HepG2 (cell line): ENCODE results near the gene SMIM24. TPM values are rescaled to one million over a fixed set of nuclear protein-coding genes. Genes with fewer than 3 reads are reported as not detected.

Experiments used
- CAMTA2 ChIP-seq: sonication (generic); formaldehyde crosslinking; IDR thresholded peaks from 2 replicates; pipeline ENCODE4 v1.4.0; 2020; ENCODE audit warnings: mild to moderate bottlenecking, missing genetic modification reagents, borderline replicate concordance
- HES4 ChIP-seq: sonication (generic); formaldehyde crosslinking; IDR thresholded peaks from 2 replicates; pipeline ENCODE4 v1.9.0; 2021; ENCODE audit warnings: mild to moderate bottlenecking, missing genetic modification reagents, borderline replicate concordance
- KLF13 ChIP-seq: sonication (generic); formaldehyde crosslinking; IDR thresholded peaks from 2 replicates; pipeline ENCODE4 v1.4.0; 2020; ENCODE audit warnings: mild to moderate bottlenecking, missing genetic modification reagents
- SIX4 ChIP-seq: sonication (generic); formaldehyde crosslinking; IDR thresholded peaks from 2 replicates; pipeline ENCODE4 v1.4.0; 2020; ENCODE audit warnings: missing genetic modification reagents
- THYN1 ChIP-seq: sonication (generic); formaldehyde crosslinking; IDR thresholded peaks from 2 replicates; pipeline ENCODE4 v1.8.1; 2023; ENCODE audit warnings: low read depth, mild to moderate bottlenecking, moderate library complexity, missing genetic modification reagents, borderline replicate concordance
- ZBTB7A ChIP-seq: sonication (generic); formaldehyde crosslinking; IDR thresholded peaks from 2 replicates; pipeline ENCODE4 v1.8.0; 2022; ENCODE audit warnings: mild to moderate bottlenecking, missing genetic modification reagents
- ZC3H13 ChIP-seq: sonication (generic); formaldehyde crosslinking; IDR thresholded peaks from 2 replicates; pipeline ENCODE4 v1.8.1; 2023; ENCODE audit warnings: mild to moderate bottlenecking, missing genetic modification reagents, moderate library complexity
- ZNF263 ChIP-seq: sonication (generic); formaldehyde crosslinking; IDR thresholded peaks from 2 replicates; pipeline ENCODE4 v1.4.0; 2020; ENCODE audit warnings: missing genetic modification reagents
- ZNF335 ChIP-seq: sonication (generic); formaldehyde crosslinking; IDR thresholded peaks from 2 replicates; pipeline ENCODE4 v1.4.0; 2020; ENCODE audit warnings: missing genetic modification reagents
- ZNF496 ChIP-seq: sonication (generic); formaldehyde crosslinking; IDR thresholded peaks from 2 replicates; pipeline ENCODE4 v1.8.1; 2023; ENCODE audit warnings: mild to moderate bottlenecking, moderate library complexity, missing genetic modification reagents; ENCODE audit not compliant: insufficient replicate concordance
- ZNF589 ChIP-seq: sonication (generic); formaldehyde crosslinking; conservative IDR thresholded peaks from 2 replicates; pipeline ENCODE4 v1.8.0; 2022; ENCODE audit warnings: mild to moderate bottlenecking, moderate library complexity, missing genetic modification reagents
- ZNF710 ChIP-seq: sonication (generic); formaldehyde crosslinking; IDR thresholded peaks from 2 replicates; pipeline ENCODE4 v1.5.0; 2020; ENCODE audit warnings: mild to moderate bottlenecking, missing genetic modification reagents, borderline replicate concordance
- ZNF740 ChIP-seq: sonication (generic); formaldehyde crosslinking; IDR thresholded peaks from 2 replicates; pipeline ENCODE4 v1.4.0; 2020; ENCODE audit warnings: missing genetic modification reagents
- polyA plus RNA-seq, 8 experiments: library from polyadenylated mRNA; depleted of rRNA in 3 of 8; stranded (reverse) in 7 of 8; unstranded in 1 of 8; fragments of >200 nt; fragmentation: Illumina TruSeq in 4 of 8; extraction: Trizol in 4 of 8; gene quantifications; 2 replicates each; pipeline versions ENCODE4 v1.2.1 to v1.2.3, GENCODE V29; 2011 to 2016; ENCODE audit warnings: low read depth in 4 of 8, missing spikeins in 1 of 8, mixed read lengths in 1 of 8; ENCODE audit not compliant: insufficient read depth in 1 of 8
- total RNA-seq, 5 experiments: library from RNA; depleted of rRNA; stranded (reverse); fragments of >200 nt; fragmentation: Illumina TruSeq; extraction: Trizol; gene quantifications; 2 replicates each; pipeline ENCODE4 v1.2.3, GENCODE V29; 2016; ENCODE audit warnings: low read depth in 1 of 5
- TF ChIP-seq, protein P1 (sequence below): sonication (generic); formaldehyde crosslinking; IDR thresholded peaks from 2 replicates; pipeline ENCODE4 v1.5.0; 2020; ENCODE audit warnings: mild to moderate bottlenecking, missing genetic modification reagents, borderline replicate concordance
- TF ChIP-seq, protein P2 (sequence below): sonication (generic); formaldehyde crosslinking; IDR thresholded peaks from 2 replicates; pipeline ENCODE4 v1.5.0; 2020; ENCODE audit warnings: mild to moderate bottlenecking, missing genetic modification reagents

The SMIM24 gene
- total and polyA plus RNA-seq, 2 of the 13 experiments (the other 11 are each of a cell fraction or from before 2014, with no cell fraction given), result 11.2 to 70.6 TPM

DNA sequence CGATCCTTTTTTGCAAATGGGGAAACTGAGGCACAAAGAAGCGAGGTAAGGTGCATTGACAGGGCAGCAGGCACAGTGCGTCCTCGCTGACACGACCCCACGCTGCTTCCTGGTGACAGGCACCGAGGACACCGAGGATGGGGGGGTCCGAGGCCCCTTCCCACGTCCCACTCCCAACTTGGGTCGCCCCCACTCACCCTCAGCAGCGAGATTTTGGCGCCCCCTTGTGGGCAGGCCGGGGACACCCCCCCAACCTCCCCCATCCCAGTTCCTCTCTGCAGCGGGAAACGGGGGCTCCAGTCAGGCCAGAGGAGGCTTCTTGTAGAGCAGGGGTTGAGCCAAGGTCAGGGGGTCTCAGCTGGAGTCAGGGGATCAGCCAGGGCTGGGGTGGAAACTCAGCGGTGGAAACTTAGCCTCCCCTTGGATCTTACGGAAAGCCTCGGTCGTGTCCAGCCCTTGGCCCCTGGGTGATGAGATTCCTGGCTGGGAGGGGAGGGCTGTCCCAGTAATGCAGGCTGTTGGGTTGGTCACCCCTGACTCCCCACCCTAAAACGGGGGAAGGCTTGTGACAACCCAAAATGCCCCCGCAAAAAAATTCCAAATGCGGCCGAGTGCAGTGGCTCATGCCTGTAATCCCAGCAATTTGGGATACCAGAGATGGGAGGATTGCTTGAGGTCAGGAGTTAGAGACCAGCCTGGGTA, 8.2 kb downstream of the SMIM24 start (continued):
- TF ChIP-seq, protein P1, sequence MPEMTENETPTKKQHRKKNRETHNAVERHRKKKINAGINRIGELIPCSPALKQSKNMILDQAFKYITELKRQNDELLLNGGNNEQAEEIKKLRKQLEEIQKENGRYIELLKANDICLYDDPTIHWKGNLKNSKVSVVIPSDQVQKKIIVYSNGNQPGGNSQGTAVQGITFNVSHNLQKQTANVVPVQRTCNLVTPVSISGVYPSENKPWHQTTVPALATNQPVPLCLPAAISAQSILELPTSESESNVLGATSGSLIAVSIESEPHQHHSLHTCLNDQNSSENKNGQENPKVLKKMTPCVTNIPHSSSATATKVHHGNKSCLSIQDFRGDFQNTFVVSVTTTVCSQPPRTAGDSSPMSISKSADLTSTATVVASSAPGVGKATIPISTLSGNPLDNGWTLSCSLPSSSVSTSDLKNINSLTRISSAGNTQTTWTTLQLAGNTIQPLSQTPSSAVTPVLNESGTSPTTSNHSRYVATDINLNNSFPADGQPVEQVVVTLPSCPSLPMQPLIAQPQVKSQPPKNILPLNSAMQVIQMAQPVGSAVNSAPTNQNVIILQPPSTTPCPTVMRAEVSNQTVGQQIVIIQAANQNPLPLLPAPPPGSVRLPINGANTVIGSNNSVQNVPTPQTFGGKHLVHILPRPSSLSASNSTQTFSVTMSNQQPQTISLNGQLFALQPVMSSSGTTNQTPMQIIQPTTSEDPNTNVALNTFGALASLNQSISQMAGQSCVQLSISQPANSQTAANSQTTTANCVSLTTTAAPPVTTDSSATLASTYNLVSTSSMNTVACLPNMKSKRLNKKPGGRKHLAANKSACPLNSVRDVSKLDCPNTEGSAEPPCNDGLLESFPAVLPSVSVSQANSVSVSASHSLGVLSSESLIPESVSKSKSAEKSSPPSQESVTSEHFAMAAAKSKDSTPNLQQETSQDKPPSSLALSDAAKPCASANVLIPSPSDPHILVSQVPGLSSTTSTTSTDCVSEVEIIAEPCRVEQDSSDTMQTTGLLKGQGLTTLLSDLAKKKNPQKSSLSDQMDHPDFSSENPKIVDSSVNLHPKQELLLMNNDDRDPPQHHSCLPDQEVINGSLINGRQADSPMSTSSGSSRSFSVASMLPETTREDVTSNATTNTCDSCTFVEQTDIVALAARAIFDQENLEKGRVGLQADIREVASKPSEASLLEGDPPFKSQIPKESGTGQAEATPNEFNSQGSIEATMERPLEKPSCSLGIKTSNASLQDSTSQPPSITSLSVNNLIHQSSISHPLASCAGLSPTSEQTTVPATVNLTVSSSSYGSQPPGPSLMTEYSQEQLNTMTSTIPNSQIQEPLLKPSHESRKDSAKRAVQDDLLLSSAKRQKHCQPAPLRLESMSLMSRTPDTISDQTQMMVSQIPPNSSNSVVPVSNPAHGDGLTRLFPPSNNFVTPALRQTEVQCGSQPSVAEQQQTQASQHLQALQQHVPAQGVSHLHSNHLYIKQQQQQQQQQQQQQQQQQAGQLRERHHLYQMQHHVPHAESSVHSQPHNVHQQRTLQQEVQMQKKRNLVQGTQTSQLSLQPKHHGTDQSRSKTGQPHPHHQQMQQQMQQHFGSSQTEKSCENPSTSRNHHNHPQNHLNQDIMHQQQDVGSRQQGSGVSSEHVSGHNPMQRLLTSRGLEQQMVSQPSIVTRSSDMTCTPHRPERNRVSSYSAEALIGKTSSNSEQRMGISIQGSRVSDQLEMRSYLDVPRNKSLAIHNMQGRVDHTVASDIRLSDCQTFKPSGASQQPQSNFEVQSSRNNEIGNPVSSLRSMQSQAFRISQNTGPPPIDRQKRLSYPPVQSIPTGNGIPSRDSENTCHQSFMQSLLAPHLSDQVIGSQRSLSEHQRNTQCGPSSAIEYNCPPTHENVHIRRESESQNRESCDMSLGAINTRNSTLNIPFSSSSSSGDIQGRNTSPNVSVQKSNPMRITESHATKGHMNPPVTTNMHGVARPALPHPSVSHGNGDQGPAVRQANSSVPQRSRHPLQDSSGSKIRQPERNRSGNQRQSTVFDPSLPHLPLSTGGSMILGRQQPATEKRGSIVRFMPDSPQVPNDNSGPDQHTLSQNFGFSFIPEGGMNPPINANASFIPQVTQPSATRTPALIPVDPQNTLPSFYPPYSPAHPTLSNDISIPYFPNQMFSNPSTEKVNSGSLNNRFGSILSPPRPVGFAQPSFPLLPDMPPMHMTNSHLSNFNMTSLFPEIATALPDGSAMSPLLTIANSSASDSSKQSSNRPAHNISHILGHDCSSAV, result no peak
- TF ChIP-seq ZNF335 (CRISPR knock-in tag) (no peak), ZNF710 (CRISPR knock-in tag) (no peak), CAMTA2 (CRISPR knock-in tag) (no peak), ZNF263 (CRISPR knock-in tag) (no peak), THYN1 (CRISPR knock-in tag) (no peak), ZNF496 (CRISPR knock-in tag) (no peak), ZNF740 (peak; percentile 99), ZBTB7A (CRISPR knock-in tag) (no peak), ZC3H13 (CRISPR knock-in tag) (no peak), HES4 (no peak; the same call in 1 of the 2 replicates), KLF13 (CRISPR knock-in tag) (no peak), ZNF589 (CRISPR knock-in tag) (no peak), SIX4 (CRISPR knock-in tag) (no peak)
- TF ChIP-seq, protein P2, sequence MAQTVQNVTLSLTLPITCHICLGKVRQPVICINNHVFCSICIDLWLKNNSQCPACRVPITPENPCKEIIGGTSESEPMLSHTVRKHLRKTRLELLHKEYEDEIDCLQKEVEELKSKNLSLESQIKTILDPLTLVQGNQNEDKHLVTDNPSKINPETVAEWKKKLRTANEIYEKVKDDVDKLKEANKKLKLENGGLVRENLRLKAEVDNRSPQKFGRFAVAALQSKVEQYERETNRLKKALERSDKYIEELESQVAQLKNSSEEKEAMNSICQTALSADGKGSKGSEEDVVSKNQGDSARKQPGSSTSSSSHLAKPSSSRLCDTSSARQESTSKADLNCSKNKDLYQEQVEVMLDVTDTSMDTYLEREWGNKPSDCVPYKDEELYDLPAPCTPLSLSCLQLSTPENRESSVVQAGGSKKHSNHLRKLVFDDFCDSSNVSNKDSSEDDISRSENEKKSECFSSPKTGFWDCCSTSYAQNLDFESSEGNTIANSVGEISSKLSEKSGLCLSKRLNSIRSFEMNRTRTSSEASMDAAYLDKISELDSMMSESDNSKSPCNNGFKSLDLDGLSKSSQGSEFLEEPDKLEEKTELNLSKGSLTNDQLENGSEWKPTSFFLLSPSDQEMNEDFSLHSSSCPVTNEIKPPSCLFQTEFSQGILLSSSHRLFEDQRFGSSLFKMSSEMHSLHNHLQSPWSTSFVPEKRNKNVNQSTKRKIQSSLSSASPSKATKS (CRISPR knock-in tag), result no peak
